Activated CD4-positive, alpha-beta T cell treated with anti-CD3 and anti-CD28 coated beads, Interleukin-2, amount 10 ng/mL, durations not matched to agents 7 days and 5 days (primary cell): Measurements from ENCODE around the gene NCOA4. TPM values are rescaled to one million over a fixed set of nuclear protein-coding genes. Genes with fewer than 3 reads are reported as not detected.

Source experiments
- CTCF ChIA-PET: fragments of 350-600 bp; sonication (Branson Sonifier 250); formaldehyde crosslinking; loops from one replicate; lab custom pipeline; 2021; ENCODE audit warnings: antibody characterized with exemption; lab: Charles Lee
- POLR2A ChIA-PET: fragments of 350-600 bp; sonication (Branson Sonifier 250); formaldehyde crosslinking; loops from one replicate; lab custom pipeline; 2021; ENCODE audit warnings: antibody characterized with exemption; lab: Charles Lee
- DNase-seq: peaks from one replicate; pipeline ENCODE4 v3.0.0-alpha.2; 2020
- H3K27ac Mint-ChIP-seq: one replicate; pipeline ENCODE4 v1.8.0; 2021; ENCODE audit warnings: mild to moderate bottlenecking, moderate library complexity, mixed read lengths
- H3K27me3 Mint-ChIP-seq: one replicate; pipeline ENCODE4 v1.8.0; 2021; ENCODE audit warnings: mixed read lengths
- H3K36me3 Mint-ChIP-seq: one replicate; pipeline ENCODE4 v1.8.0; 2021; ENCODE audit warnings: low read depth, mixed read lengths
- H3K4me1 Mint-ChIP-seq: one replicate; pipeline ENCODE4 v1.8.0; 2021; ENCODE audit warnings: mixed read lengths
- H3K4me3 Mint-ChIP-seq: one replicate; pipeline ENCODE4 v1.8.0; 2021; ENCODE audit warnings: mild to moderate bottlenecking, moderate library complexity, mixed read lengths
- H3K9me3 Mint-ChIP-seq: one replicate; pipeline ENCODE4 v1.8.0; 2021; ENCODE audit warnings: mixed read lengths
- total RNA-seq, 2 experiments: library from RNA; stranded (reverse); gene quantifications; one replicate each; pipeline ENCODE4 v1.2.3, GENCODE V29; 2021

NCOA4 gene
- total RNA-seq, 2 experiments from 2014 or later, result 148 to 171 TPM

- POLR2A ChIA-PET, result no interaction called here
- CTCF ChIA-PET, result no interaction called here
- DNase-seq, result no peak
- H3K27me3 Mint-ChIP-seq, result no peaks in the 10 kb centered on the region
- no peaks in the 10 kb centered on the region for H3K9me3 Mint-ChIP-seq
- H3K36me3 Mint-ChIP-seq, result peaks cover 15% of the 10 kb centered on the region
- peaks cover 90% of the 10 kb centered on the region for H3K4me1 Mint-ChIP-seq
- H3K4me3 Mint-ChIP-seq, result no peak overlapping the region
- no peak overlapping the region for H3K27ac Mint-ChIP-seq
These were observed 5.5 kb downstream of the NCOA4 start for GRCh38 chr10:46024948-46025347.

DNA sequence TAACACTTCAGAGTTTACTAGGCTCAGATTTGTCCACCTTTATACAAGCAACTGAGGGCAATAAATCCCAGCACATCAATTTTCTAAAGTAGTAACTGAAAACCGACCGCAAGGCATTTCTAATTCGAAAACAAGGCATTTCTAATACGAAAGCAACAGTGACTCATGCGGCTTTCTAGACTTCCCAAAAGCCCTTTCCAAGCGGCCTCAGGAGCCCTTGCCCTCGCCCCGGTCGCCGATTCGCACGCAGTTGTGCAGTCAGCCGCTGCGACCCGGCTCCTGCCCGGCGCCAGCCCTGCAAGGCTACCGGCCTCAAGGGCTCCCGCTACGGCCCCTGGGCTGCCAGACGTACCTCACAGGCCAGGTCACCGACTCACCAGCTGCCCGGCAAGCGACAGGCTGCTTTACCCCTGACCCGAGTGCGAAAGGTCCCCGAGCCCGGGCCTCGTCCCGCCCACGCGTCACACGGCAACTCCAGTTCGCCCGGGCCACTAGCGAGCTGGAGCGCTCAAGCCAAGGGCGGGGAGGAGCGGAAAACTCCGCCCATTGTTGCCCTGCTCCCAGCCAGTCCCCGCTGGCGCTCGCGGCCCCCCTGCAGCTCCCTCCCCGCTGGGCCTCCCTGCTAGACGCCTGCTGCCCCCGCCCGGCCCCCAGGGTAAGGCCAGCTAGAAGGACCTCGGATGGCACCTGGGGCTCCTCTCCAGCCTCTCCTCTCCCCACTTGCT is 7.3 kb downstream of the NCOA4 start:
- H3K27me3 Mint-ChIP-seq, result no peaks in the 10 kb centered on the region
- H3K4me3 Mint-ChIP-seq, result peak overlapping the region; percentile 76
- no peaks in the 10 kb centered on the region for H3K9me3 Mint-ChIP-seq
- peaks cover 15% of the 10 kb centered on the region for H3K36me3 Mint-ChIP-seq
- peaks cover 92% of the 10 kb centered on the region for H3K4me1 Mint-ChIP-seq
- H3K27ac Mint-ChIP-seq, result peak overlapping the region; percentile 81
- ChIA-PET CTCF (interaction anchor here (0.8 to 1.3 kb wide), 3 partner anchors 12 to 558 kb away, joined by 3 read pairs; no protein-coding TSS in a partner anchor), POLR2A (no interaction called here)
- peak; percentile 80 for DNase-seq

DNA sequence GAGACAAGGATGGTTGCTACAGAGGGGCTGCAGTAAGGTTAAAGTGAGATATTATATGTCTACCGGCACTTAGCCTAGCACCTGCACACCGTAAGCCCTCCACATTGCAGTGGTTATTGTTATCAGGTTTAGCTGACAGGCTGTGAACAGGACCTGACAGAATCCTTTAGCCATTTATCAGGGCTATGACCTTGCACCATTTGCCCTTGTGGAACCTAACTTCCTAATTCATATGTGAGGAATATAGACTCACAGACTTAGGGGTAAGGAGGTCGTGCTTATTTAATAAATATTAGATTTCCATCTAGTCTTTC is 10.1 kb downstream of the NCOA4 start:
- ChIA-PET CTCF (interaction anchor here (0.9 to 2.7 kb wide), 2 partner anchors 9 to 19 kb away, joined by 3 to 15 read pairs; no protein-coding TSS in a partner anchor), POLR2A (no interaction called here)
- DNase-seq, result no peak
- H3K4me3 Mint-ChIP-seq, result no peak overlapping the region
- no peaks in the 10 kb centered on the region for H3K9me3 Mint-ChIP-seq
- peaks cover 21% of the 10 kb centered on the region for H3K36me3 Mint-ChIP-seq
- H3K27me3 Mint-ChIP-seq, result no peaks in the 10 kb centered on the region
- H3K4me1 Mint-ChIP-seq, result peaks cover 69% of the 10 kb centered on the region
- H3K27ac Mint-ChIP-seq, result peak overlapping the region; percentile 75

GRCh38 chr10:46019569-46020343 is 10.7 kb downstream of the NCOA4 start:
- ChIA-PET CTCF (interaction anchor here (0.9 to 2.7 kb wide), 2 partner anchors 9 to 18 kb away, joined by 3 to 15 read pairs; no protein-coding TSS in a partner anchor), POLR2A (no interaction called here)
- DNase-seq, result peak; percentile 24
- Mint-ChIP-seq H3K9me3 (no peaks in the 10 kb centered on the region), H3K36me3 (peaks cover 25% of the 10 kb centered on the region), H3K4me3 (no peak overlapping the region), H3K4me1 (peaks cover 66% of the 10 kb centered on the region), H3K27me3 (no peaks in the 10 kb centered on the region), H3K27ac (peak overlapping the region; percentile 75)

DNA sequence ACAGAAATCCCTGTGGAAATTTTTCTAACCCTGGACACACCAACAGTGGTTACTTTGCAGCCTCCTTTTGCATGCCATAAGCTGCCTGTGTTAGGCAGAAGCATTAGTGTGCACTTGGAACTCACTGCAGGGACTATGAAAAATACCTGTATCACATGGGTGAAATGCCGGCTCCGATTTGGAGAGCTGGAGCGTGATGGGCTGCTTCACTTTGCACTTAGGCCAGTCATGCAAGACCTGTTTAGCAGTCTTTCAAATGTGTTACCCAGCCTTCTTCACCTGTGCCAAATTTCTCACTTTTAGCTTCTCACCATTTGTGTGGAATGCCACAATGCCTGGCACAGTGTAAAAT is 11.3 kb downstream of the NCOA4 start:
- no peaks in the 10 kb centered on the region for H3K27me3 Mint-ChIP-seq
- no peaks in the 10 kb centered on the region for H3K9me3 Mint-ChIP-seq
- H3K4me3 Mint-ChIP-seq, result no peak overlapping the region
- H3K36me3 Mint-ChIP-seq, result peaks cover 31% of the 10 kb centered on the region
- peaks cover 62% of the 10 kb centered on the region for H3K4me1 Mint-ChIP-seq
- H3K27ac Mint-ChIP-seq, result peak overlapping the region; percentile 26
- no peak for DNase-seq
- ChIA-PET CTCF (interaction anchor here (2.7 kb wide), 1 partner anchor 10 kb away, joined by 15 read pairs; no protein-coding TSS in a partner anchor), POLR2A (no interaction called here)

- Mint-ChIP-seq H3K4me1 (peaks cover 57% of the 10 kb centered on the region), H3K9me3 (no peaks in the 10 kb centered on the region), H3K27ac (no peak overlapping the region), H3K36me3 (peaks cover 33% of the 10 kb centered on the region), H3K27me3 (no peaks in the 10 kb centered on the region), H3K4me3 (no peak overlapping the region)
- DNase-seq, result no peak
- ChIA-PET POLR2A (no interaction called here), CTCF (interaction anchor here (1.0 to 2.7 kb wide), 3 partner anchors 8 to 11 kb away, joined by 4 to 15 read pairs (median 6); no protein-coding TSS in a partner anchor)
These were observed 11.8 kb downstream of the NCOA4 start for GRCh38 chr10:46018453-46019176.

DNA sequence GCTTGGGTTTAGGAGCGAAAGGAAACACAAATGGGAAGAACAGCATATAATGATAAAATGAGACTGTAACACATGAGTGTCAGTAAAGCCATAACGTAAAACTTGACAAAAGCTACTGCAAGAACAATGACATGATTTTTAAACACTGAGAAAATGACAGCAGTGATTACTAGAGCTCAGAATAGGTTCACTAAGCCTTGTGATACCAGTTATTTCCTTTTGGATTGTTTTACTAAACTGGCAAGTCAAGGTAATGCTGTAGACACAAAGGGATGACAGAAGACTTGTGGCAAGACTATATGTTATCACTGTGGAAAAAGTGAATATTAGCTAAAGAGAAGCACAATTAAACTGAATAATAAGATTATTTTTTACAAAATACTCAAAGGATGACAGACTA is 12.7 kb downstream of the NCOA4 start:
- Mint-ChIP-seq H3K9me3 (no peaks in the 10 kb centered on the region), H3K4me3 (no peak overlapping the region), H3K36me3 (peaks cover 40% of the 10 kb centered on the region), H3K27ac (no peak overlapping the region), H3K4me1 (peaks cover 49% of the 10 kb centered on the region), H3K27me3 (no peaks in the 10 kb centered on the region)
- CTCF ChIA-PET, result interaction anchor here (1.0 to 1.9 kb wide), 4 partner anchors 9 to 14 kb away, joined by 3 to 6 read pairs (median 4); no protein-coding TSS in a partner anchor
- no peak for DNase-seq
- POLR2A ChIA-PET, result no interaction called here

- Mint-ChIP-seq H3K27me3 (no peaks in the 10 kb centered on the region), H3K4me3 (no peak overlapping the region), H3K27ac (no peak overlapping the region), H3K4me1 (peaks cover 42% of the 10 kb centered on the region), H3K36me3 (peaks cover 45% of the 10 kb centered on the region), H3K9me3 (no peaks in the 10 kb centered on the region)
- ChIA-PET CTCF (interaction anchor here (1.6 to 1.9 kb wide), 2 partner anchors 9 to 13 kb away, joined by 5 to 6 read pairs; no protein-coding TSS in a partner anchor), POLR2A (interaction anchor here (1.5 kb wide), 1 partner anchor 10 kb away, joined by 4 read pairs; no protein-coding TSS in a partner anchor)
- no peak for DNase-seq
These were observed 13.6 kb downstream of the NCOA4 start for GRCh38 chr10:46016811-46017210.

DNA sequence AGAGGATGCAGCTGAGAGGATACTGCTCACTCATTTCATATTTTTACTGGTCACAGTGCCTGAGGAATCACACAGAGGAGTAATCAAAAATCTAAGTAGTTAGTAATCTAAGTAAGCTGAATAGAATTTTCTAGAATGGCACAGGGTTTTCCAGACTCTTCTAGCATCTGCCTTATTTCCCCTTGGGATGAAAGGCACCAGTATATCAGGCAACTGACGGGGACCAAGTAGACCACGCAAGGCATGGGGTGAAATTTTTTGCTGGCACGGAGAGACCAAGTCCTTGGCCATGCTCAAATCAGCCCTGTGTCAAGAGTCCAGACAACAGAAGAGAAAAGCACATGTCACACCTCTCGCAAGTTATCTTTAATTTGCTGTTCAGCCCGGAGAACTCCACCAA is 14.2 kb downstream of the NCOA4 start:
- Mint-ChIP-seq H3K36me3 (peaks cover 48% of the 10 kb centered on the region), H3K4me3 (no peak overlapping the region), H3K27me3 (no peaks in the 10 kb centered on the region), H3K9me3 (no peaks in the 10 kb centered on the region), H3K27ac (no peak overlapping the region), H3K4me1 (peaks cover 38% of the 10 kb centered on the region)
- ChIA-PET CTCF (interaction anchor here (1.5 to 1.9 kb wide), 2 partner anchors 10 to 12 kb away, joined by 3 to 5 read pairs; no protein-coding TSS in a partner anchor), POLR2A (interaction anchor here (1.5 kb wide), 1 partner anchor 9 kb away, joined by 4 read pairs; no protein-coding TSS in a partner anchor)
- DNase-seq, result no peak

GRCh38 chr10:46014683-46015405 is 15.6 kb downstream of the NCOA4 start:
- Mint-ChIP-seq H3K9me3 (no peaks in the 10 kb centered on the region), H3K36me3 (peaks cover 58% of the 10 kb centered on the region), H3K27me3 (no peaks in the 10 kb centered on the region), H3K27ac (no peak overlapping the region), H3K4me1 (peaks cover 24% of the 10 kb centered on the region), H3K4me3 (no peak overlapping the region)
- ChIA-PET CTCF (interaction anchor here (1.5 kb wide), 1 partner anchor 12 kb away, joined by 3 read pairs; no protein-coding TSS in a partner anchor), POLR2A (no interaction called here)
- no peak for DNase-seq

GRCh38 chr10:46014206-46014605 is 16.2 kb downstream of the NCOA4 start:
- H3K27ac Mint-ChIP-seq, result no peak overlapping the region
- ChIA-PET CTCF (interaction anchor here (0.6 kb wide), 1 partner anchor 507 kb away, joined by 3 read pairs; no protein-coding TSS in a partner anchor), POLR2A (no interaction called here)
- no peak overlapping the region for H3K4me3 Mint-ChIP-seq
- H3K36me3 Mint-ChIP-seq, result peaks cover 63% of the 10 kb centered on the region
- peaks cover 18% of the 10 kb centered on the region for H3K4me1 Mint-ChIP-seq
- H3K9me3 Mint-ChIP-seq, result no peaks in the 10 kb centered on the region
- DNase-seq, result no peak
- H3K27me3 Mint-ChIP-seq, result no peaks in the 10 kb centered on the region

GRCh38 chr10:46012746-46013145 is 17.7 kb downstream of the NCOA4 start:
- Mint-ChIP-seq H3K36me3 (peaks cover 70% of the 10 kb centered on the region), H3K27ac (no peak overlapping the region), H3K27me3 (no peaks in the 10 kb centered on the region), H3K4me1 (peaks cover 10% of the 10 kb centered on the region), H3K4me3 (no peak overlapping the region), H3K9me3 (no peaks in the 10 kb centered on the region)
- CTCF ChIA-PET, result no interaction called here
- POLR2A ChIA-PET, result no interaction called here
- no peak for DNase-seq
